Ishikawa (cell line): ENCODE measurements around the gene HTR1D.

Experiments used
- CEBPB ChIP-seq: IDR thresholded peaks from 2 replicates; pipeline ENCODE4 v1.6.1; 2012
- CREB1 ChIP-seq: IDR thresholded peaks from 2 replicates; pipeline ENCODE4 v1.6.1; 2012; ENCODE audit warnings: low read depth
- EGR1 ChIP-seq: IDR thresholded peaks from 2 replicates; pipeline ENCODE4 v1.6.1; 2012
- EP300 ChIP-seq: IDR thresholded peaks from 2 replicates; pipeline ENCODE4 v1.6.1; 2012; ENCODE audit warnings: borderline replicate concordance
- FOXM1 ChIP-seq: IDR thresholded peaks from 2 replicates; pipeline ENCODE4 v1.6.1; 2012; ENCODE audit warnings: low read depth, borderline replicate concordance
- MAX ChIP-seq: IDR thresholded peaks from 2 replicates; pipeline ENCODE4 v1.6.1; 2012
- NFIC ChIP-seq: IDR thresholded peaks from 2 replicates; pipeline ENCODE4 v1.6.1; 2012
- RAD21 ChIP-seq: IDR thresholded peaks from 2 replicates; pipeline ENCODE4 v1.6.1; 2012; ENCODE audit warnings: low read depth
- REST ChIP-seq: IDR thresholded peaks from 2 replicates; pipeline ENCODE4 v1.6.1; 2012; ENCODE audit warnings: low read depth, mild to moderate bottlenecking
- TAF1 ChIP-seq: IDR thresholded peaks from 2 replicates; pipeline ENCODE4 v1.6.1; 2012; ENCODE audit warnings: low read depth, mild to moderate bottlenecking
- TCF12 ChIP-seq: IDR thresholded peaks from 2 replicates; pipeline ENCODE4 v1.6.1; 2012; ENCODE audit warnings: low read depth
- TEAD4 ChIP-seq: IDR thresholded peaks from 2 replicates; pipeline ENCODE4 v1.6.1; 2012
- USF1 ChIP-seq: IDR thresholded peaks from 2 replicates; pipeline ENCODE4 v1.6.1; 2012
- YY1 ChIP-seq: IDR thresholded peaks from 2 replicates; pipeline ENCODE4 v1.6.1; 2012; ENCODE audit warnings: low read depth
- ZBTB7A ChIP-seq: IDR thresholded peaks from 2 replicates; pipeline ENCODE4 v1.6.1; 2012; ENCODE audit warnings: low read depth

HTR1D gene

GRCh38 chr1:23168445-23169194, 48.7 kb downstream of the HTR1D start, which contains the start of gene LUZP1:
LUZP1 (minus strand) TSS chr1:23168856.
- TF ChIP-seq MAX (peak; percentile 22; the same call in 1 of the 2 replicates), REST (no peak), CEBPB (no peak), CREB1 (peak; percentile 59), ZBTB7A (peak; percentile 47; the same call in 1 of the 2 replicates), NFIC (no peak), EP300 (no peak), FOXM1 (no peak), TAF1 (peak; percentile 92), RAD21 (no peak), EGR1 (no peak), YY1 (no peak), TCF12 (no peak), USF1 (no peak)

DNA sequence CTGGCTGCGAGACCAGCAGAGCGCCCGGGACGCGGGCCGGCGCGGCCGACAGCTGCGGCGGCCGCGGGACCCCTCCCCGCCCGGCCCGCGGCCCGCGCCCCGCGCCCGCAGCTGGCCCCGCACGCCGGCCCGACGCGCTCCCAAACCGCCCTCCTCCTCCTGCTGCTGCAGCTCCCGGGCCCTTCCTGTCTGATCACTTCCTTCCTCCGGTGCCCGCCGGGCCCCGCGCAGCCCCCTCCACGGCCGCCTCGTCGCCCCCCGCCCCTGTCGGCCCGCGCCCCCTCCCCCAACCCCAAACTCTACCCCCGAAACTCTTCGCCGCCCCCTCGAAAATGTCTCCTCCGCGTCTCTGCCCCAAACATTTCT, 49.2 kb downstream of the HTR1D start:
- no peak for TF ChIP-seq REST
- no peak for TF ChIP-seq TAF1
- TF ChIP-seq YY1, result no peak
- TF ChIP-seq NFIC, result no peak
- no peak for TF ChIP-seq TCF12
- no peak for TF ChIP-seq EP300
- TF ChIP-seq CREB1, result no peak
- TF ChIP-seq TEAD4, result no peak
- TF ChIP-seq RAD21, result no peak
- TF ChIP-seq MAX, result no peak
- no peak for TF ChIP-seq CEBPB
- TF ChIP-seq USF1, result no peak
- TF ChIP-seq EGR1, result no peak
- TF ChIP-seq FOXM1, result no peak
- no peak; the same call in 1 of the 2 replicates for TF ChIP-seq ZBTB7A

DNA sequence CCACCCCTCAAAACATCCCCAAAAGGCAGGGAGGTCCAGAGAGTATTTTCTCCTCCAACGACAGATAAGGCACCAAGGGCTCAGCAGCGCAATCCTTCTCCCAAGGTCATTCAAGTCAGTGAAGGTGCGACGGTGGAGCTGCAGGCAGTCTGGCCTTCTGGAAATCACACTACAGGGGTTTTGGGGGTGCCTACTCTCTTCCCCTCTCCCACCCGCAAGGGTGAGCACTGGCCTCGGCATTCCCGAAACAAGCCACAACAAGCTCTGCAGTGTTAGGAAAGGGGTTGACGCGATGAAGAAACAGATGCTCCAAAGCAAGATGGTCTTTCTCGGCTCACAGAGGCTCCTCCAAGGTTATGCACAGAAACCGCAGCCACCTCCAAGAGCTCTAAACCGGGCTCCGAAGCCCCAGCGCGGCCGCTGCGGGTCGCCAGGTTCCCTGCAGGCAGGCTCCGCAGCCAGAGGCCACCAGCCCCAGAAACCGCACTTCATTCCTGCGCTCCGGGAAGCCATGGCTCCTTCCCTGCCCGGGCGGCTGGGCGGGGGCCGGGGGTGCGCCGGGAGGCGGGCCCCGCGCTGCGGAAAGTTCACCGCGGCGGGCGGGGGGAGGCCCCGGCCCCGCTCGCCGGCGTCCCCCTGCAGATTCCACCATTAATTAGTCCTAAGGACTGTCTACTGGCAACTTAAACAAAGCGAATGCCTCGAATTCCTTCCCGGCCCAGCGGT, 49.8 kb downstream of the HTR1D start:
- peak; percentile 55; the same call in 1 of the 2 replicates for TF ChIP-seq YY1
- TF ChIP-seq TCF12, result 0 out of 2 replicates have a peak, but pooled peaks have one; percentile 25
- no peak for TF ChIP-seq CREB1
- TF ChIP-seq EGR1, result no peak
- TF ChIP-seq ZBTB7A, result peak; percentile 38
- no peak for TF ChIP-seq NFIC
- TF ChIP-seq MAX, result no peak
- TF ChIP-seq RAD21, result no peak
- no peak; the same call in 1 of the 2 replicates for TF ChIP-seq TAF1
- no peak for TF ChIP-seq FOXM1
- TF ChIP-seq TEAD4, result peak; percentile 41
- no peak for TF ChIP-seq CEBPB
- TF ChIP-seq USF1, result no peak
- TF ChIP-seq EP300, result no peak
- TF ChIP-seq REST, result no peak
